Liver (tissue), 9 donors: ENCODE data around the gene HEPN1. TPM values are rescaled to one million over a fixed set of nuclear protein-coding genes. Genes with fewer than 3 reads are reported as not detected.

ENCODE experiments used
- DNase-seq: peaks from one replicate; pipeline ENCODE4 v3.0.0-alpha.2; 2017; ENCODE audit warnings: low spot score
- H3K27ac ChIP-seq, 2 donors: one replicate each; pipeline ENCODE4 v1.7.0; 2013; ENCODE audit warnings: inconsistent platforms in 2 of 2, low read length in 2 of 2, control low read depth in 1 of 2, low read depth in 1 of 2, mild to moderate bottlenecking in 1 of 2
- H3K27me3 ChIP-seq, 4 donors: one replicate each; pipeline versions ENCODE4 v1.6.1 to v1.7.0; 2013; ENCODE audit warnings: low read length in 3 of 4, inconsistent platforms in 1 of 4, mild to moderate bottlenecking in 1 of 4, moderate library complexity in 1 of 4; ENCODE audit not compliant: control insufficient read depth in 4 of 4, insufficient read depth in 4 of 4
- H3K36me3 ChIP-seq, 4 donors: one replicate each; pipeline versions ENCODE4 v1.6.1 to v1.7.0; 2013; ENCODE audit warnings: low read length in 3 of 4, mild to moderate bottlenecking in 3 of 4, low read depth in 1 of 4, moderate library complexity in 1 of 4; ENCODE audit not compliant: control insufficient read depth in 4 of 4, insufficient read depth in 3 of 4
- H3K4me1 ChIP-seq, 4 donors: one replicate each; pipeline versions ENCODE4 v1.6.1 to v1.7.0; 2013; ENCODE audit warnings: low read length in 3 of 4, mild to moderate bottlenecking in 3 of 4, moderate library complexity in 1 of 4; ENCODE audit not compliant: control insufficient read depth in 4 of 4, insufficient read depth in 4 of 4
- H3K4me3 ChIP-seq, 3 donors: one replicate each; pipeline versions ENCODE4 v1.6.1 to v1.7.0; 2013; ENCODE audit warnings: low read length in 3 of 3, control low read depth in 1 of 3, low read depth in 1 of 3, mild to moderate bottlenecking in 1 of 3
- H3K9ac ChIP-seq, 2 donors: one replicate each; pipeline ENCODE4 v1.7.0; 2013; ENCODE audit warnings: low read length in 2 of 2, mild to moderate bottlenecking in 2 of 2, moderate library complexity in 2 of 2, control low read depth in 1 of 2, low read depth in 1 of 2
- H3K9me3 ChIP-seq, 4 donors: one replicate each; pipeline versions ENCODE4 v1.6.1 to v1.7.0; 2013; ENCODE audit warnings: low read length in 3 of 4; ENCODE audit not compliant: control insufficient read depth in 4 of 4
- ATF3 ChIP-seq: IDR thresholded peaks from 2 replicates; pipeline ENCODE4 v1.6.1; 2016; ENCODE audit warnings: antibody characterized with exemption
- EGR1 ChIP-seq, 2 donors: IDR thresholded peaks; 2 replicates each; pipeline ENCODE4 v1.6.1; 2016 to 2018; ENCODE audit warnings: antibody characterized with exemption in 2 of 2, low read depth in 2 of 2
- FOXA1 ChIP-seq: IDR thresholded peaks from 2 replicates; pipeline ENCODE4 v1.6.1; 2016; ENCODE audit warnings: antibody characterized with exemption
- FOXA2 ChIP-seq: IDR thresholded peaks from 2 replicates; pipeline ENCODE4 v1.6.1; 2016; ENCODE audit warnings: antibody characterized with exemption
- GABPA ChIP-seq, 2 donors: IDR thresholded peaks in 1 of 2; conservative IDR thresholded peaks in 1 of 2; 2 replicates each; pipeline ENCODE4 v1.6.1; 2016; ENCODE audit warnings: antibody characterized with exemption in 2 of 2, mild to moderate bottlenecking in 1 of 2, moderate library complexity in 1 of 2
- JUND ChIP-seq, 2 donors: IDR thresholded peaks; 2 replicates each; pipeline ENCODE4 v1.6.1; 2016; ENCODE audit warnings: antibody characterized with exemption in 2 of 2
- NR2F2 ChIP-seq: IDR thresholded peaks from 2 replicates; pipeline ENCODE4 v1.6.1; 2016; ENCODE audit warnings: antibody characterized with exemption
- RAD21 ChIP-seq, 2 donors: IDR thresholded peaks; 2 replicates each; pipeline ENCODE4 v1.6.1; 2016; ENCODE audit warnings: antibody characterized with exemption in 2 of 2, mild to moderate bottlenecking in 2 of 2
- RXRA ChIP-seq, 2 donors: IDR thresholded peaks; 2 replicates each; pipeline ENCODE4 v1.6.1; 2017 to 2018; ENCODE audit warnings: antibody characterized with exemption in 2 of 2, mild to moderate bottlenecking in 1 of 2
- TAF1 ChIP-seq: conservative IDR thresholded peaks from 2 replicates; pipeline ENCODE4 v1.6.1; 2016; ENCODE audit warnings: antibody characterized with exemption, mild to moderate bottlenecking
- ZBTB33 ChIP-seq: IDR thresholded peaks from 2 replicates; pipeline ENCODE4 v1.6.1; 2016; ENCODE audit warnings: antibody characterized with exemption
- WGBS: extraction: QIAGEN DNeasy Blood & Tissue Kit; methylation state at CpG from one replicate; pipeline ENCODE4 v1.1.7; 2013; 5-methylcytosine and 5-hydroxymethylcytosine counted together
- polyA plus RNA-seq, 2 donors: library from polyadenylated mRNA; stranded (reverse) in 1 of 2; unstranded in 1 of 2; fragments of 200-250 nt in 1 of 2; fragments of >200 nt in 1 of 2; fragmentation: Nextera tagmentation in 1 of 2; extraction: Ambion mirVana in 1 of 2; gene quantifications; one replicate each; pipeline versions ENCODE4 v1.2.1 to v1.2.3, GENCODE V29; 2013 to 2015
- total RNA-seq, 2 donors: library from RNA; depleted of rRNA; stranded (reverse); fragments of >200 nt; gene quantifications; one replicate each; pipeline ENCODE4 v1.2.3, GENCODE V29; 2014
- TF ChIP-seq, protein P1 (sequence below): IDR thresholded peaks from 2 replicates; pipeline ENCODE4 v1.6.1; 2016; ENCODE audit warnings: antibody characterized with exemption
- TF ChIP-seq, protein P2 (sequence below): fragments of 150-350 bp; IDR thresholded peaks from 2 replicates; pipeline ENCODE4 v1.5.1; 2017; ENCODE audit warnings: improper control_type of control experiment, low read depth, low read length; ENCODE audit not compliant: missing input control
- donor health status: healthy.
- donor health status: healthy.
- donor health status: healthy.
- donor health status: healthy.
- donor health status: healthy.

Gene HEPN1
- total and polyA plus RNA-seq, 4 donors, result 0.22 to 2.6 TPM; not detected in 2

GRCh38 chr11:124877910-124878758, 40.9 kb upstream of the HEPN1 start:
- H3K27me3 ChIP-seq, result no peaks in the 10 kb centered on the region
- no peaks in the 10 kb centered on the region for H3K9me3 ChIP-seq
- DNase-seq, result no peak
- H3K4me1 ChIP-seq, result peaks cover 0 to 25% (median 17%) of the 10 kb centered on the region in 4 donors
- no peaks in the 10 kb centered on the region for H3K36me3 ChIP-seq
- no peak for TF ChIP-seq ZBTB33
- no peak for TF ChIP-seq TAF1
- no peak for TF ChIP-seq GABPA (IDR thresholded peaks at IDR 0.05 in 1 of 2, conservative IDR thresholded peaks at IDR 0.05 in 1 of 2)
- TF ChIP-seq, protein P1, sequence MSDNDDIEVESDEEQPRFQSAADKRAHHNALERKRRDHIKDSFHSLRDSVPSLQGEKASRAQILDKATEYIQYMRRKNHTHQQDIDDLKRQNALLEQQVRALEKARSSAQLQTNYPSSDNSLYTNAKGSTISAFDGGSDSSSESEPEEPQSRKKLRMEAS, result no peak
- TF ChIP-seq, protein P2, sequence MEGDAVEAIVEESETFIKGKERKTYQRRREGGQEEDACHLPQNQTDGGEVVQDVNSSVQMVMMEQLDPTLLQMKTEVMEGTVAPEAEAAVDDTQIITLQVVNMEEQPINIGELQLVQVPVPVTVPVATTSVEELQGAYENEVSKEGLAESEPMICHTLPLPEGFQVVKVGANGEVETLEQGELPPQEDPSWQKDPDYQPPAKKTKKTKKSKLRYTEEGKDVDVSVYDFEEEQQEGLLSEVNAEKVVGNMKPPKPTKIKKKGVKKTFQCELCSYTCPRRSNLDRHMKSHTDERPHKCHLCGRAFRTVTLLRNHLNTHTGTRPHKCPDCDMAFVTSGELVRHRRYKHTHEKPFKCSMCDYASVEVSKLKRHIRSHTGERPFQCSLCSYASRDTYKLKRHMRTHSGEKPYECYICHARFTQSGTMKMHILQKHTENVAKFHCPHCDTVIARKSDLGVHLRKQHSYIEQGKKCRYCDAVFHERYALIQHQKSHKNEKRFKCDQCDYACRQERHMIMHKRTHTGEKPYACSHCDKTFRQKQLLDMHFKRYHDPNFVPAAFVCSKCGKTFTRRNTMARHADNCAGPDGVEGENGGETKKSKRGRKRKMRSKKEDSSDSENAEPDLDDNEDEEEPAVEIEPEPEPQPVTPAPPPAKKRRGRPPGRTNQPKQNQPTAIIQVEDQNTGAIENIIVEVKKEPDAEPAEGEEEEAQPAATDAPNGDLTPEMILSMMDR, result no peak
- TF ChIP-seq FOXA2, result no peak
- no peak for TF ChIP-seq RAD21 (IDR thresholded peaks at IDR 0.05)
- TF ChIP-seq ATF3, result no peak
- TF ChIP-seq NR2F2, result no peak
- H3K27ac ChIP-seq, result no peak overlapping the region
- H3K9ac ChIP-seq, result no peak overlapping the region
- 78% methylated on average over 17 of the region's 17 CpGs for WGBS
- H3K4me3 ChIP-seq, result no peak overlapping the region

- TF ChIP-seq EGR1 (IDR thresholded peaks at IDR 0.05; ENCODE audit: low read depth in 2 of 2) (no peak), GABPA (IDR thresholded peaks at IDR 0.05 in 1 of 2, conservative IDR thresholded peaks at IDR 0.05 in 1 of 2) (no peak), JUND (IDR thresholded peaks at IDR 0.05) (no peak), RXRA (IDR thresholded peaks at IDR 0.05) (no peak), NR2F2 (no peak), ZBTB33 (no peak), RAD21 (IDR thresholded peaks at IDR 0.05) (no peak), TAF1 (no peak), FOXA1 (no peak), FOXA2 (no peak)
Observed at GRCh38 chr11:124878759-124879492, 40.1 kb upstream of the HEPN1 start.

More at GRCh38 chr11:124878759-124879492, 40.1 kb upstream of the HEPN1 start:
- Histone ChIP-seq H3K4me3 (no peak overlapping the region), H3K36me3 (no peaks in the 10 kb centered on the region), H3K27me3 (no peaks in the 10 kb centered on the region), H3K27ac (no peak overlapping the region), H3K4me1 (peaks cover 0 to 26% (median 18%) of the 10 kb centered on the region in 4 donors), H3K9me3 (no peaks in the 10 kb centered on the region), H3K9ac (no peak overlapping the region)
- DNase-seq, result no peak
- 94% methylated on average over 11 of the region's 11 CpGs for WGBS
